K562 (cell line): ENCODE data around the gene ROR2. TPM values are rescaled to one million over a fixed set of nuclear protein-coding genes. Genes with fewer than 3 reads are reported as not detected.

ENCODE experiments used
- ATAC-seq: fragments of 200-7000 bp; cut with Tn5 transposase; 3 replicates; pipeline ENCODE4 v1.9.1; 2020; ENCODE audit warnings: moderate library complexity
- BruUV-seq: library from RNA; stranded (reverse); fragments of 400-500 nt; replicated peaks from 2 replicates; lab custom pipeline; 2021; lab: Mats Ljungman, UMichigan
- CTCF ChIA-PET: fragments of 300-600 bp; formaldehyde crosslinking; extraction: SDS; loops from one replicate; lab custom pipeline; 2021; ENCODE audit warnings: low intra/inter-chr PET ratio; lab: Yijun Ruan, JAX
- POLR2A ChIA-PET: fragments of 300-600, 350-650 bp; sonication (Branson Sonifier 250); formaldehyde crosslinking; extraction: SDS; loops from one replicate; lab custom pipeline; 2021; ENCODE audit warnings: antibody characterized with exemption, inconsistent platforms; lab: Yijun Ruan, JAX
- DNase-seq, 4 experiments: peaks; one replicate each; pipeline versions ENCODE4 v3.0.0 to v3.0.0-alpha.2; 2011 to 2018; ENCODE audit warnings: low spot score in 3 of 4, mixed read lengths in 3 of 4; ENCODE audit errors: extremely low read depth in 1 of 4
- FAIRE-seq: peaks from 2 replicates; lab custom pipeline; 2011; peaks lifted over from hg19 to GRCh38; lab: Jason Lieb, UNC
- H2AFZ ChIP-seq: 2 replicates; pipeline ENCODE4 v1.6.0; 2011; ENCODE audit warnings: low read depth, low read length, control low read depth, inconsistent platforms
- H3K27ac ChIP-seq: fragments of 200-600 bp; 3 replicates; pipeline ENCODE4 v1.8.0; 2011; ENCODE audit warnings: low read depth, mild to moderate bottlenecking, control low read depth, inconsistent platforms, low read length, moderate library complexity, mixed read lengths; ENCODE audit errors: extremely low read depth
- H3K27me3 ChIP-seq, 2 experiments: fragments of 300-600 bp in 1 of 2; 2 replicates in 1 of 2; 3 replicates in 1 of 2; pipeline versions ENCODE4 v1.6.0 to v1.8.0; 2011; ENCODE audit warnings: inconsistent platforms in 2 of 2, low read length in 2 of 2, mild to moderate bottlenecking in 1 of 2, mixed read lengths in 1 of 2, moderate library complexity in 1 of 2; ENCODE audit not compliant: control insufficient read depth in 2 of 2, insufficient read depth in 2 of 2
- H3K36me3 ChIP-seq: fragments of 300-600 bp; 3 replicates; pipeline ENCODE4 v1.8.0; 2011; ENCODE audit warnings: mild to moderate bottlenecking, low read length, inconsistent platforms; ENCODE audit not compliant: control insufficient read depth, insufficient read depth
- H3K4me1 ChIP-seq, 2 experiments: fragments of 200-600 bp in 1 of 2; replicated peaks in 1 of 2; 2 replicates in 1 of 2; 3 replicates in 1 of 2; pipeline versions ENCODE4 v1.5.1 to v1.8.0; 2011; ENCODE audit warnings: inconsistent platforms in 2 of 2, low read length in 2 of 2, mild to moderate bottlenecking in 1 of 2, mixed read lengths in 1 of 2, moderate library complexity in 1 of 2; ENCODE audit not compliant: control insufficient read depth in 2 of 2, insufficient read depth in 2 of 2
- H3K4me2 ChIP-seq: 2 replicates; pipeline ENCODE4 v1.6.1; 2011; ENCODE audit warnings: low read length, control low read depth, inconsistent platforms, mixed read lengths; ENCODE audit not compliant: insufficient read depth
- H3K4me3 ChIP-seq: fragments of 200-600 bp; sonication (generic), shearing (Covaris generic); 2 replicates; pipeline ENCODE4 v1.5.1; 2016; ENCODE audit warnings: control low read depth, inconsistent platforms
- H3K79me2 ChIP-seq: fragments of 200-600 bp; 3 replicates; pipeline ENCODE4 v1.8.0; 2011; ENCODE audit warnings: low read length, inconsistent platforms; ENCODE audit not compliant: control insufficient read depth, insufficient read depth
- H3K9ac ChIP-seq, 2 experiments: 2 replicates each; pipeline versions ENCODE4 v1.6.0 to v1.6.1; 2011; ENCODE audit warnings: low read depth in 2 of 2, low read length in 2 of 2, control low read depth in 1 of 2, inconsistent platforms in 1 of 2, mild to moderate bottlenecking in 1 of 2, mixed read lengths in 1 of 2; ENCODE audit not compliant: insufficient read depth in 1 of 2
- H3K9me1 ChIP-seq: one replicate; pipeline ENCODE4 v1.6.0; 2011; ENCODE audit warnings: inconsistent platforms, mild to moderate bottlenecking, low read length, moderate library complexity; ENCODE audit not compliant: control insufficient read depth, insufficient read depth
- H3K9me3 ChIP-seq: replicated peaks from 2 replicates; pipeline ENCODE4 v1.5.1; 2011; ENCODE audit warnings: low read depth, low read length, inconsistent platforms; ENCODE audit not compliant: control insufficient read depth, insufficient read depth
- H4K20me1 ChIP-seq: replicated peaks from 2 replicates; pipeline ENCODE4 v1.6.1; 2011; ENCODE audit warnings: low read length, inconsistent platforms, mixed read lengths; ENCODE audit not compliant: control insufficient read depth, insufficient read depth
- CEBPG ChIP-seq, 3 experiments: fragments of 200-800 bp in 1 of 3; sonication (Bioruptor generic) in 1 of 3; sonication (generic) in 1 of 3; formaldehyde crosslinking in 1 of 3; IDR thresholded peaks in 2 of 3; conservative IDR thresholded peaks in 1 of 3; 2 replicates each; pipeline versions ENCODE4 v1.6.1 to v1.8.0; 2016 to 2022; ENCODE audit warnings: missing compliant biosample characterization in 2 of 3, missing genetic modification characterization in 2 of 3, mild to moderate bottlenecking in 1 of 3, missing genetic modification reagents in 1 of 3
- FOXM1 ChIP-seq, 2 experiments: fragments of 450-650 bp in 1 of 2; sonication (generic) in 1 of 2; formaldehyde crosslinking in 1 of 2; IDR thresholded peaks; 2 replicates each; pipeline versions ENCODE4 v1.6.1 to v1.9.0; 2017 to 2022; ENCODE audit warnings: low read depth in 2 of 2, mild to moderate bottlenecking in 2 of 2, missing genetic modification reagents in 1 of 2, moderate library complexity in 1 of 2
- HDAC2 ChIP-seq: fragments of 450-650 bp; IDR thresholded peaks from 2 replicates; pipeline ENCODE4 v1.6.1; 2016; ENCODE audit warnings: mild to moderate bottlenecking
- RBM39 ChIP-seq: fragments of 200-400 bp; formaldehyde crosslinking; optimal IDR thresholded peaks from 2 replicates; pipeline ENCODE3; 2018; ENCODE audit warnings: low read depth, low read length
- WGBS: fragments of 100-300 bp; shearing (Covaris generic); methylation state at CpG from one replicate; pipeline ENCODE4 v1.1.6; 2016; ENCODE audit warnings: low coverage, mixed read lengths; ENCODE audit not compliant: insufficient coverage; ENCODE audit errors: missing lambda C conversion rate; 5-methylcytosine and 5-hydroxymethylcytosine counted together
- in situ Hi-C: fragments of 300-500 bp; cut with MboI; formaldehyde crosslinking; loops from 4 replicates; pipeline ENCODE4 v1.15.0; 2018; ENCODE audit warnings: inconsistent platforms, mixed read lengths
- intact Hi-C: fragments of 100-400 bp; cut with micrococcal nuclease; formaldehyde crosslinking; loops from 2 replicates; pipeline ENCODE4 v1.14.2; 2022
- polyA plus RNA-seq, 8 experiments: library from polyadenylated mRNA; depleted of rRNA in 4 of 8; stranded (reverse) in 5 of 8; unstranded in 3 of 8; fragments of >200 nt; fragmentation: Nextera tagmentation in 2 of 8; fragmentation: Illumina TruSeq in 1 of 8; extraction: Ambion mirVana in 2 of 8; extraction: Trizol in 1 of 8; gene quantifications; 2 replicates each; pipeline versions ENCODE4 v1.2.1 to v1.2.3, GENCODE V29; 2011 to 2014; ENCODE audit warnings: inconsistent platforms in 1 of 8, missing spikeins in 1 of 8
- total RNA-seq, 7 experiments: library from RNA; depleted of rRNA in 6 of 7; stranded (reverse); fragments of >200 nt in 6 of 7; fragmentation: Illumina TruSeq in 2 of 7; extraction: Trizol in 2 of 7; gene quantifications; 2 replicates each; pipeline versions ENCODE4 v1.2.1 to v1.2.3, GENCODE V29; 2011 to 2021; ENCODE audit warnings: low replicate concordance in 1 of 7
- TF ChIP-seq, protein P1 (sequence below): fragments of 250-450 bp; sonication (Bioruptor Pico); IDR thresholded peaks from 2 replicates; pipeline ENCODE4 v1.4.0; 2020; ENCODE audit warnings: borderline replicate concordance

Gene ROR2
- total and polyA plus RNA-seq, 9 of the 15 experiments (the other 6 are each of a cell fraction or from before 2014, with no cell fraction given), result 5.6 to 33.8 (median 15.3) TPM

DNA sequence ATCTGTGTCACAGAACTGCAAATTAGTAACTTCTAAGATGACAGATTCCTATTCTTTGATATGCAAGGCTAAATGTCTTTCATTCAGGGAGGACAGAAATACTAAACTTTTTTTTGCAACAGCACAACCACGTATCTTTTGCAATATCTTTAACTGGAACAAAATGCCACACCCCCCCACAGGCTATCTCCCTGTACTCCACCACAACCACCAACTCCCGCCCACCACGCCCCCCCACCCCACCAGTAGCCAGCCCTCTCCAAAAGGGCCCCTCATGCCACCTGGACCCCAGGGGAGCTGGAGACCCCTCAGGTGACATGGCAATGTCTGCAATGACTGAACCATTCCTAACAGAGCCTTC, 131.8 kb downstream of the ROR2 start:
- peak; percentile 35 for FAIRE-seq
- Histone ChIP-seq H3K36me3 (peaks cover 4% of the 10 kb centered on the region; the same call in 1 of the 3 replicates), H4K20me1 (no peaks in the 10 kb centered on the region; the same call in 1 of the 2 replicates), H3K79me2 (peaks cover 68% of the 10 kb centered on the region), H3K9ac (no peak overlapping the region), H3K9me1 (peaks cover 8% of the 10 kb centered on the region), H3K4me2 (peak overlapping the region; percentile 22; the same call in 1 of the 2 replicates), H3K4me3 (no peak overlapping the region), H3K9me3 (no peaks in the 10 kb centered on the region), H3K27ac (no peak overlapping the region), H2AFZ (no peak overlapping the region), H3K4me1 (peaks cover 23 to 25% of the 10 kb centered on the region in 2 experiments), H3K27me3 (no peaks in the 10 kb centered on the region)
- ChIA-PET CTCF (no interaction called here), POLR2A (interaction anchor here (0.7 to 0.9 kb wide), 2 partner anchors 23 to 74 kb away, joined by 3 to 6 read pairs; no protein-coding TSS in a partner anchor)
- DNase-seq, result peak in 1 of 4 experiments; percentile 42
- TF ChIP-seq RBM39 (no peak), HDAC2 (no peak), FOXM1 (IDR thresholded peaks at IDR 0.05; ENCODE audit: low read depth) (no peak), FOXM1 (CRISPR knock-in tag; IDR thresholded peaks at IDR 0.05; ENCODE audit: low read depth) (no peak), CEBPG (CRISPR knock-in tag; IDR thresholded peaks at IDR 0.05) (no peak), CEBPG (tag; conservative IDR thresholded peaks at IDR 0.05 in 1 of 2, IDR thresholded peaks at IDR 0.05 in 1 of 2) (0 out of 4 replicates have a peak, but pooled peaks of 1 of the 2 experiments have one; percentile 11)
- TF ChIP-seq, protein P1, sequence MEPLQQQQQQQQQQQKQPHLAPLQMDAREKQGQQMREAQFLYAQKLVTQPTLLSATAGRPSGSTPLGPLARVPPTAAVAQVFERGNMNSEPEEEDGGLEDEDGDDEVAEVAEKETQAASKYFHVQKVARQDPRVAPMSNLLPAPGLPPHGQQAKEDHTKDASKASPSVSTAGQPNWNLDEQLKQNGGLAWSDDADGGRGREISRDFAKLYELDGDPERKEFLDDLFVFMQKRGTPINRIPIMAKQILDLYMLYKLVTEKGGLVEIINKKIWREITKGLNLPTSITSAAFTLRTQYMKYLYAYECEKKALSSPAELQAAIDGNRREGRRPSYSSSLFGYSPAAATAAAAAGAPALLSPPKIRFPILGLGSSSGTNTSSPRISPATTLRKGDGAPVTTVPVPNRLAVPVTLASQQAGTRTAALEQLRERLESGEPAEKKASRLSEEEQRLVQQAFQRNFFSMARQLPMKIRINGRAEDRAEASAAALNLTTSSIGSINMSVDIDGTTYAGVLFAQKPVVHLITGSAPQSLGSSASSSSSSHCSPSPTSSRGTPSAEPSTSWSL (CRISPR knock-in tag), result no peak
- WGBS, result 10% methylated on average over 3 of the region's 3 CpGs
- BruUV-seq, result no TSS peak
- in situ Hi-C loops, result no loop called here
- intact Hi-C loops, result no loop called here
- peak; percentile 29; the same call in 2 of the 3 replicates for ATAC-seq
